ENCODE measurements around the gene OR6A2. TPM values are rescaled to one million over a fixed set of nuclear protein-coding genes. Genes with fewer than 3 reads are reported as not detected.

Gene OR6A2
- total RNA-seq, 1 donor from 2014 or later: 0.21 TPM

GRCh38 chr11:6757373-6757967, 42.0 kb downstream of the OR6A2 start:
- peaks cover 6% of the 10 kb centered on the region for H3K9me3 Mint-ChIP-seq
- DNase-seq (ENCODE audit: low read depth, low spot score): peak; percentile 48
- H3K36me3 Mint-ChIP-seq (ENCODE audit: low read depth): peaks cover under 1% of the 10 kb centered on the region
- H3K27ac Mint-ChIP-seq (ENCODE audit: unreplicated experiment): no peak overlapping the region
- H3K27me3 Mint-ChIP-seq (ENCODE audit: low read depth): no peaks in the 10 kb centered on the region
- peaks cover 9% of the 10 kb centered on the region for H3K4me1 Mint-ChIP-seq
- no peak overlapping the region for H3K4me3 Mint-ChIP-seq
- peak; percentile 69 for TF ChIP-seq CTCF (conservative IDR thresholded peaks at IDR 0.05)

- Mint-ChIP-seq H3K27ac (ENCODE audit: unreplicated experiment) (no peak overlapping the region), H3K9me3 (no peaks in the 10 kb centered on the region), H3K4me1 (peaks cover 9% of the 10 kb centered on the region), H3K36me3 (ENCODE audit: low read depth) (no peaks in the 10 kb centered on the region), H3K4me3 (no peak overlapping the region), H3K27me3 (ENCODE audit: low read depth) (no peaks in the 10 kb centered on the region)
- TF ChIP-seq CTCF (conservative IDR thresholded peaks at IDR 0.05): no peak
- no peak for DNase-seq (ENCODE audit: low read depth, low spot score)
Measured at GRCh38 chr11:6755953-6756347, 43.5 kb downstream of the OR6A2 start.

- peak; percentile 84 for TF ChIP-seq CTCF (conservative IDR thresholded peaks at IDR 0.05)
- H3K4me1 Mint-ChIP-seq: peaks cover 9% of the 10 kb centered on the region
- H3K9me3 Mint-ChIP-seq: no peaks in the 10 kb centered on the region
- peak; percentile 56 for DNase-seq (ENCODE audit: low read depth, low spot score)
- no peaks in the 10 kb centered on the region for H3K36me3 Mint-ChIP-seq (ENCODE audit: low read depth)
- H3K4me3 Mint-ChIP-seq: no peak overlapping the region
- H3K27me3 Mint-ChIP-seq (ENCODE audit: low read depth): no peaks in the 10 kb centered on the region
- H3K27ac Mint-ChIP-seq (ENCODE audit: unreplicated experiment): no peak overlapping the region
Measured at GRCh38 chr11:6755303-6755952, 44.1 kb downstream of the OR6A2 start.

GRCh38 chr11:6747097-6747668, 52.3 kb downstream of the OR6A2 start:
- no peak overlapping the region for H3K27ac Mint-ChIP-seq (ENCODE audit: unreplicated experiment)
- H3K4me1 Mint-ChIP-seq: no peaks in the 10 kb centered on the region
- H3K27me3 Mint-ChIP-seq (ENCODE audit: low read depth): no peaks in the 10 kb centered on the region
- H3K4me3 Mint-ChIP-seq: no peak overlapping the region
- no peaks in the 10 kb centered on the region for H3K9me3 Mint-ChIP-seq
- TF ChIP-seq CTCF (conservative IDR thresholded peaks at IDR 0.05): no peak
- DNase-seq (ENCODE audit: low read depth, low spot score): no peak
- no peaks in the 10 kb centered on the region for H3K36me3 Mint-ChIP-seq (ENCODE audit: low read depth)

- Mint-ChIP-seq H3K27me3 (ENCODE audit: low read depth) (no peaks in the 10 kb centered on the region), H3K4me3 (no peak overlapping the region), H3K36me3 (ENCODE audit: low read depth) (no peaks in the 10 kb centered on the region), H3K9me3 (no peaks in the 10 kb centered on the region), H3K27ac (ENCODE audit: unreplicated experiment) (no peak overlapping the region), H3K4me1 (no peaks in the 10 kb centered on the region)
- no peak for DNase-seq (ENCODE audit: low read depth, low spot score)
- no peak for TF ChIP-seq CTCF (conservative IDR thresholded peaks at IDR 0.05)
Measured at GRCh38 chr11:6746626-6747025, 52.9 kb downstream of the OR6A2 start.

Data from neural crest cell (in vitro differentiated cells).